Erythroblast (primary cell): Measurements from ENCODE around the gene ST6GAL2.

ENCODE experiments used
- DNase-seq, 2 experiments: peaks; one replicate each; lab custom pipeline; 2025; lab: John Stamatoyannopoulos, UW
- GATA1 ChIP-seq: IDR thresholded peaks from 2 replicates; pipeline ENCODE4 v1.6.1; 2011; ENCODE audit warnings: low read depth, mild to moderate bottlenecking, control low read depth, low read length, moderate library complexity
- POLR2A ChIP-seq: IDR thresholded peaks from 2 replicates; pipeline ENCODE4 v1.6.1; 2011; ENCODE audit warnings: mild to moderate bottlenecking, low read length

ST6GAL2 gene

DNA sequence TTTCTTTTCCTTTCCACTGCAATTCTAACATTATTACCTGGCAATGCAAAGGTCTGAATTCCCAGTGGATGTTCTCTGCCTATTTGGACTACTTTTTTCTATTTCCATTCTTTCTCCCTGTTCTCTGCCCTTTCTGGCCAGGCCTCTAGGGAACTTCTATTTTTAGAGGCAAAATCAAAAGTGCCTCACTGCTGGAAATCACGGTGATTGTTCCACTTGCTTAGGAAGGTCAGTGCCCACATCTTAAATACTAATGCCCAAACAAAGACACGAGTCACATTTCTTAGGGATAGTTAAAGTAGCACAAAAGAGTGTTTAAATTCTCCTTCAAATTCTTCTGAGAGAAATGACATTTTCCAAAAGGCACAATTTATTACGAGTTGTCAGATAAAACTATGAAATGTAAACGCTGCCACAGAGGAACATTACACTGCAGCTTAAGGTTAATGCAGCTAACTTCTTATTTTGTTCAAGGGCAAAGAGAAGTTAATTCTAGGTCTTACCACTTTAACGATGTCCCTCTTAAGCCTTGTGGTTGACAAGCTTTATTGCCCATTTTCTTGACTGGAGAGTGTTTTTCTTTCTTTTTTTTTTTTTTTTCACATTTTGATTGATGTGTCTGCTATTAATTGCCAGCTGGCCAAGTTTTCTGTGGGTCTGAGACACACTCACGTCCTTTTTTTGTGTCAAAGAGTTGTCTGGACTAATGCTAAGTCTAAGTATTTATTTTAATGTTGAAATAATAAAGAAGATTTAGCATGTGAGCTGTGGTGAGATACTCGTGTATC, 34.7 kb downstream of the ST6GAL2 start:
- no peak for DNase-seq
- TF ChIP-seq POLR2A (no peak), GATA1 (no peak)

DNA sequence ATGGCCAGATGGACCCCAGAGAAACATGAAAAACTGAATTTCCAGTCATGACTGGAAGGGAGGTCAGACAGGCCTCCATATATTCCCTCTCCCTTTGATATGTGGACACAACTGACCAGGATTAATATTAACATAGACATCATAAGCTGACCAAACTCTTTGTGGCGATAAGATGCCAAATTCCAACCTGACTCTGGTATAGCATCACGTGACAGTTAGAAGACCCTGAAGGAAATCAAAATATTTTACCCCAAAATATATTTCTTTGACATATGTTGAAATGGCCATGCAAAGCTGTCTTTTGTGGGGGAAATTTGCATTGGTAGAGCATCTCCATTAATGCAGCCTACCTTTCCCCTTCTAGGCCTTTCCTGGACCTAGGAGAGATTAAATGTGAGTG, 36.7 kb downstream of the ST6GAL2 start:
- no peak for TF ChIP-seq GATA1
- TF ChIP-seq POLR2A: no peak
- no peak for DNase-seq

DNA sequence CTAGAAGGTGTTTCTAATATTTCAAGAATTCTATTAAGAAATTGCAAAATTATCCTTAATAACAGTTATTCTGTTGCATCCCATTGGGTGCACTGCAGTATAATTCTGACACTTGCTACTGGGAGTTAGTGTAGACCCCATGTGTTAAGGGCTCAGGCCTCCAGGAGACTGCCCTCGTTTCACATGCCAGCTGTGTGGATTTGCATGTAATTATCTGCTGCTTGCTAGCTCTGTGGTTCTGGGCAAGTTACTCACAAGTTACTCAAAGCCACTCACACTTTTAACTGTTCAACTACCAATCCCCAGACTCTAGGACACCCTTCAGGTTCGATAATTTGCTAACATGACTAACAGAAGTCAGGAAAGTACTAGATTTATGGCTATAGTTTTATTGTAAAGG, 38.6 kb downstream of the ST6GAL2 start:
- no peak for DNase-seq
- TF ChIP-seq GATA1 (no peak), POLR2A (no peak)

DNA sequence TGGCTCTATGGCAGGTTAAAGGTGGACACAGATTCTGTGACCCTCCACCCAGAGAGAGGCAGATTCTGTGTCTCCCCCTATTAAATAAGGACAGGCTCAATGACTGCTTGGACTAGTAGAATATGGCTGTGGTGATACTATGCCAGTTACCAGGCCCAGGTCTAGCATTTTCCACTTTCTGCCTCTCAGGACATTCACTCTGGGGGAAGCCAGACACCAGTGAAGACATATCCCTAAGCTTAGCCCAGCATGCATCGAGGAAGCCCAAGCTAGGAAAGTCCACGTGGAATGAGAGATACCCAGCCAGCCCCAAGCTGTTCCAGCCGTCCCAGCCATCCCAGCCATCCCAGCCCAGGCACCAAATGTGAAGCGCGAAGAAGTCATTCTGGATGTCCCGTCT, 40.3 kb downstream of the ST6GAL2 start:
- TF ChIP-seq GATA1 (no peak), POLR2A (no peak)
- DNase-seq: no peak

DNA sequence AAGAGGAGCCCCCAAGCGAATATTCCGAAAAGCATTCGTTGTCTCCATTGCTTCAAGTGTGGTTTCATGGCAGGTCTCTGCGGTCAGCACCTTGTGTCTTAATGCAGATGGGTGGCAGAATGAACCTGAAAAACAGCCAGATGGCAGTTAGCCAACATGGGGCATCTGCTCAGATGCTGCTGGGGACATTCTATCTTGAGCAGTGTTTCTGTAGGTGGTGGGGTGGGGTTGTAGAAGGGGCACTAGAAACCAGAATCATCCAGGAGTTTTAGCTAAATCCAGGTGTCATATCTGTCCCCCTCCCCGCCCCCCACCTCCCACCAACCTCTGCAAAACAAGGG, 42.1 kb downstream of the ST6GAL2 start:
- DNase-seq: no peak
- TF ChIP-seq POLR2A (no peak), GATA1 (no peak)

DNA sequence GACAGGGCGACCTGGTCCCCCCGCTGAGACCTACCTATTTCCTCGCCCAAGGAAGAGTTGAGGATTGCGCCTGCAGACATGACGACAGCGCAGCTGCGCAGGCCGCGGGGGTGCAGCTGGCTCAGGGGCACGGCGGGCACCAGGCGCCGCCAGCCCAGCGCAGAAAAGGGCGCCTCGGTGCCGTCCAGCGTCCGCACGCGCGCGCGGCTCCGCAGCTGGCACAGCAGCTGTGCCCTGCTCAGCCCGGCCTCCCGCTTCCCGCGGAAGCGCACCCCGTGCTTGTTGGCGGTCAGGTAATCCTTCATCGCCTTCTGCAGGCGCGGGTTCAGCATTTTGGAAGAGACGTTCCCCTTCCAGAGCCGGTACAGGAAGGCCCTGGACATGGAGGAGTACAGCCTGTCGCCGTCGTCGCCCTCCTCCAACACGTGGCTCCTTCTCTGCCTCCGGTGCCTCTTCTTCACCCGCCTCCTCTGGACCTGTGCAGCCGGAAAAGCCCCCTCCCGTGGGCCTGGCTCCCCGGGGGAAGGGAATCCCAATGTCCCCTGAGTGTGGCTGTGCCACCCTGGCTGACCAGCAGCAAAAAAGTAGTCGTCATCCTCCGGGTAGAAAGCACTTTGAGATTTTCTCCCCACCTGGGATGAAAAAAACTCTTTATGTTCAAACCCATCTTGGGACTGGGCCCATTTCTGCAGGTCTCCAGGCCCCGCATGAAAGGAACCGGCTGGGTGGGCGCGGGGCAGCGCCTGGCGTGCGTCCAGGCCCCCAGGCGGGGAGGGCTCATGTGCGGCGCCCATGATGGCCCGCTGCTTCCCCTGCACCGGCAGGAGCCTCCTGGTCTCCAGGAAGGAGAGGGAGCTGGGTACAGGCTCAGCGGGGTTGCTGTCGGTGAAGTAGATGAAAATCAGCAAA, 42.7 kb downstream of the ST6GAL2 start:
- DNase-seq: no peak

DNA sequence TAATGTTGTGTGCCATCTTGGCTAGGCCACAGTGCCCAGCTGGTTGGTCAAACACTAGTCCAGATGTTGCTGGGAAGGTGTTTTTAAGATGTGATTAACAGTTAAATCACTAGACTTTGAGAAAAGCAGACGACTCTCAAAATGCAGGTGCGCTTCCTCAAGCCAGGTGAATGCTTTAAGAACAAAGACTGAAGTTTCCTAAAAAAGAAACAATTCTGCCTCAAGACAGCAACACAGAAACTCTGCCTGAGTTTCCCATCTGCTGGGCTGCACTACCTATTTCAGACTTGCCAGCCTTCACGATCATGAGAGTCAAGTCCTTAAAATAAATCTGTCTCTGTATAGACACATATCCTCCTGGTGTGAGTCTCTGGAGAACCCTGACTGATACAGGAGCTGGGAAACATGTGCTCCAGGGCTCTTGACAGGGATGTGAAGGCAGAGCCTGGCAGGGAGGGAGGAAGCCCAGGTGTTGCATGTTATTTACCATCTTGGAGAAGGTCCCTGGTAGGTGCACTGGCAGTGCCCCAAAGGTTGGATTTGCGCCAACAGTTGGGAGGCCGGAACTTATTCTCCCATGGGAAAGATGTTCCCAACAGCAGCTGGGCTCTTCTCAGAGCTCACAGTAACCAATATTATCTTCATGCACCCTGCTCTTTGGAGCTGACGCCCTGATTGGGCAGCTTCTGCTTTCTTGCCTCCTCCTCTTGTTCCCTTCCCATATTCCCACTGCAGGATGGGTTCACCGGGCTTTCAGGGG, 43.9 kb downstream of the ST6GAL2 start:
- no peak for DNase-seq
- TF ChIP-seq POLR2A (no peak), GATA1 (no peak)

More for the DNA sequence above, 42.7 kb downstream of the ST6GAL2 start:
- no peak for TF ChIP-seq GATA1
- TF ChIP-seq POLR2A: no peak

DNA sequence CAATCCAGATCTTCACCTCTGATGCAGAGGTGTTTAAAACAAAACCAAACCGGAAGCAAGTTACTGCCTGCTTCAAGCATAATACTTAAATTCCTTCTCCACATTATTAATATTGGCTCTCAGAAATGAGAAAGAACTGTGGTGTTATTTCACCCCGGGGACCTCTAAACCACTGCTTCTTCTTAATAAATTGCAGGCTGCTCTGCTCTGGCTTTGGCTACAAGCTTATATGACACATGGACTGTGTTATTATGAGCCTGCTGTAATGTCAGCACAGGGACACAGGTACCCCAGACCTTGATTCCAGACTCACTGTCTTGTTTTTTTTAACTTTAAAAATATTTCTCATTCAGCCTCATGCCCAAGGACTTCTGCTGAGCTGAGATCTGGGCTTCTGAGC, 45.1 kb downstream of the ST6GAL2 start:
- TF ChIP-seq GATA1 (no peak), POLR2A (no peak)
- no peak for DNase-seq

DNA sequence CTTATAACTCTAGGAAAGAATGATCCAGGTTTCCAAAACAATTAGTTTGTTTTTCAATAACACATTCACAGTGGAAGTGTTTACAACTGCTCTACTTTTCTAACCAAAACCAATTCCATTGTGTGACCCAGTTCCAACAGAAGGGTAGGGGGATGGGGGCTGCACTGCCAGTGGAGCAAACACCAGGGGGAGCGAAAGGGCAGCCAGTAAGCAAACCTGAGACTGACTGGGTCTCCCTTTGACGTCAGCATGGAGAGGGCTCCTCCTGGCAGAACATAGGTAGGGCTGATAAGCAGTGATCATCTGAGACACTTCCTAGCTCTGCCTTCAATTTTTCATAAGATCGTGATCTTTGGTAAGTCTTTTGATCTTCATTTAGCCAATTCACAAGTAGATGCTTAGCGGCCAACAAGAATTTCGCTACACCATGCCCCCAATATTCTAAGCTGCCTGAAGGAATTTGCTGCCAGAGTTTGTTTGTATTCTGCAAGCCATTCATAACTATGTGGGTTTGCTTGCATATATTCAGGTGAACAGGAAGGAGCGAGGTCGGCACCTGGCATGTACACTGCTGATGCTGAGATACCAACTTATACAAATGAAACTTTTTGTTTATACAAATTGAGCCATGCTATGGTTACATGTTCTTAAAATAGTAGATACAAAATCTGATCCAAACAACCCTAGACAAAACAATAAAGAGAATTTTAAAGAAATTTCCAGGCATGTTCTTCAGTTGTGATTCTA, 45.9 kb downstream of the ST6GAL2 start:
- DNase-seq: no peak
- no peak for TF ChIP-seq POLR2A
- no peak for TF ChIP-seq GATA1

DNA sequence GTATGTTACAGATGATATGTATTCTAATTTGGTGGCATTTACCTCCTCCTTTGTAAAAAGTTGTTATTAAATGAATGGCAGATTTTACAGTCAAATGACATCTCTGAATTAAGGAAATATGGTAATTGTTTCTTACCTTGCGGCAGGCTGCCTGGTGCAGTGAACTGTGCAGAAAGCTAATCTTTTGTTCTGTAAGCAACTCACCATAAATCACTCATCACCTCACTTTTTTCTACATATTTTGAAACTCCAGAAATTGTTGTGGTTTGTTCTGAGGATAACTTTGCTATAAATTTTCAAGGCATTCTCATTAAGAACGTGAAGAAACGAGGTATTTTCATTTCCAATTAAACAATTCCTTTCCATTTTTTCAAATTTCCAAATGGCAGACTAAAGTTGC, 52.7 kb downstream of the ST6GAL2 start:
- no peak for DNase-seq
- TF ChIP-seq POLR2A (no peak), GATA1 (no peak)

DNA sequence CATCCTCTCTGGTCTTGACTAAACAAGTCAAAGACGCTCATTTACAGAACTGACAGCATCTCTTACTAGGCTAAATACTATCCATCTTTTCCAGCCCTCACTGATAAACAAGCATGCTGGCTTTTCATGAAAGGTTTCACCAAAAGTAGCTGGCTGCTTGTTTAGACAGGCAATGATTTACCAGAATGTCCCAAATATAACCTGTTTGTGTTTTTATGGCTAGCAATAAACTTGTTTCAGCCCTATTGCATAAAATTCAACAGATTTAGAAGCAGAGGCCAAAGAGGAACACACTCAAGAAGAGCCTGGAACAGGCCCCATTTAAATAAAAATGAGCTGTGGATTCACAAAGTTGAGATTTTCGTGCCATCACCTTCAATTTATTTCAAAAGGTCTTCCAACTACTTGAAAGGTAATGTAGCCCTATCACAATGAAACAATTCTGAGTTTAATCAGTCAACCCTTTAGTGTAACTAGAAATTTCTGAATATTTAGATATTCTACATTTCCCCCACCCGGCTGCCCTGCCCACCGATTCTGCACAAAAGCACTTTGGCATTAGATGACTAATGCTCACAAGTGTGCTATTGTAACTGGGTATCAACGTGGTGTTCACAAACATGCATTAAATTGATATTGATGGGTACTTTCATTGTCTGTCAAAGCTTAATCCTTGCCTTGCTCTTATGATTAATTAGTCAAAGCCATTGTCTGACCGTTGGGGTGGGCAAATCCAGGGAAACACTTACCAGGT, 54.0 kb downstream of the ST6GAL2 start:
- no peak for TF ChIP-seq GATA1
- no peak for TF ChIP-seq POLR2A
- DNase-seq: no peak

DNA sequence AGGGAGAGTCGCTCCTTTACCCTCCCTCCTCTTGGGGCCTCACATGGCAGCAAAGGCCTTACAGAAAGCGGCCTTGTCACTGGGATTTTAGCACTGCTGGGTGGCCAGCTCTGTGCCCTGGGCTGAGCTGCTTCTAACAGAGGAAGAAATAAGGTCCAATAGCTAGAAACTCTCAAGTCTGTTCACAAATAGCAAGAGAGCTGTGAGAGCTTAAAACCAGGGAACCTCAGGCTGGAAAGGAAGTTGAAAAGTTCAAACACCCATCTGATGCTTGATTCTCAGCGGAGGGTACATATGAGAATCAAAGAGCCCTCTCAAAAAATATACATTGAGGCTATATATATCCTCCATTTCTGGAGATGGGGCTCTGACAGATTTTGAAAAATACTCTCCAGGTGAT, 54.7 kb downstream of the ST6GAL2 start:
- no peak for TF ChIP-seq POLR2A
- TF ChIP-seq GATA1: no peak
- DNase-seq: no peak
